Stimulated activated CD4-positive, alpha-beta T cell treated with anti-CD3 and anti-CD28 coated beads, Interleukin-1b, Interleukin-23, amount 100 ng/mL, for 4 hours (primary cell): ENCODE measurements around the gene ISLR.

Source experiments
- DNase-seq, 2 donors: peaks; one replicate each; pipeline ENCODE4 v3.0.0-alpha.2; 2020; ENCODE audit warnings: low read depth in 2 of 2

The ISLR gene

DNA sequence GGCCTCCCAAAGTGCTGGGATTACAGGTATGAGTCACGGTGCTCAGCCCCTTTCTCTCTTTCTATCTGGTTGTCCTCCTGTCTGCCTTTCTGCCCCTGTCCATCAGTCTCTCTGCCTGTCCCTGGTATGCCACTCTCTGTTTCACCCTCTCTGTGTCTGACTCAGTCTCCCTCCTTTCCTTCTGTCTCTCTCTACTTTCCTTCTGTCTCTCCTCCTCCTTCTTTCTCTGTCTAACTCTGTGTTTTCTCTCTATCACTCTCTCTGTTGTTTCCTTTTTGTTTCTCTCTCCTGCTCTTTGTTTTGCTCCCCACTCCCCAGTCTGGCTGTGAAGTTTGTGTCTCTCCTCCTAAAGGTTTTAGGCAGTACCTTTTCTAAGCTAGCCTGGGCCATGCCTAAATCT lies 38.1 kb downstream of the ISLR start:
- no peak for DNase-seq

- DNase-seq, result no peak
Observed at GRCh38 chr15:74212494-74212893, 39.0 kb downstream of the ISLR start.

- no peak for DNase-seq
Observed at GRCh38 chr15:74213858-74214284, 40.4 kb downstream of the ISLR start.

GRCh38 chr15:74214324-74215021 lies 41.0 kb downstream of the ISLR start:
- no peak for DNase-seq

DNA sequence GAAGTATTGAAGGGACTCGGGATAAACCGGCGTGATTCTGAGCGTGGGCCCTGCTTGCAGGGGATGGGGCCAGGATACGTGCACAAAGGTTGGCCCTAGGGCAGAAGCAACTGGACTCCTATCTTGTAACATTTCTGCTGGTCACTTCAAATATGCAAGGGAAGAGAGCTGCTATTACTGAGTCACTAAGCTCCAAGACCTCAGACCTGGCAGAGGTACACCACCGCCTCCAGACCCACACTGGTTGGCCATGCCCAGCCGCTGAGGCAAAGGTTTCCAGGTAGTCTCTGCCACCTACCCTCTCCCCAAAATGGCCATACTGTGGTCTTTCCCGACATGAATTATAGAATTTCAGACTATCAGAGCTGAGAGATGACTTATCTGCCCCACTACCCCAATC lies 42.4 kb downstream of the ISLR start:
- DNase-seq, result no peak

DNA sequence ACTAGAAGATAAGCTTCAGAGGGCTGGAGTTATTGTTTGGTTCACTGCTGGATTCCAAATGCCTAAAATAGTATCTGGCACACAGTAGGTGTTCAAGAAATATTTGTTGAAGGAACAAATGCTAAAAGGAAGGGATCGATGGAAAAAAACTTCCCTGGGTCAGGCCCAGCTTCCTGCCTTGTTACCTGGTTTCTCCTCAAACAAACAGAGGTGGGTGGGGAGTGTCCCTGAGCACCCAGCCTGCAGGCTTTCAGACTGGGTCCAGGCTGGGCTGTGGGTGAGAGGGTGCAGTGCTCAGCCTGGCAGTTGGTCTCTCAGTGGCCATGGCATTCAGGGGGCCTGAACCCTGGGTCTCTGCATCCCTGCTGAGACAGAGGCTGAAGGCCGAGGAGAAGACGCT lies 43.4 kb downstream of the ISLR start:
- no peak for DNase-seq

DNA sequence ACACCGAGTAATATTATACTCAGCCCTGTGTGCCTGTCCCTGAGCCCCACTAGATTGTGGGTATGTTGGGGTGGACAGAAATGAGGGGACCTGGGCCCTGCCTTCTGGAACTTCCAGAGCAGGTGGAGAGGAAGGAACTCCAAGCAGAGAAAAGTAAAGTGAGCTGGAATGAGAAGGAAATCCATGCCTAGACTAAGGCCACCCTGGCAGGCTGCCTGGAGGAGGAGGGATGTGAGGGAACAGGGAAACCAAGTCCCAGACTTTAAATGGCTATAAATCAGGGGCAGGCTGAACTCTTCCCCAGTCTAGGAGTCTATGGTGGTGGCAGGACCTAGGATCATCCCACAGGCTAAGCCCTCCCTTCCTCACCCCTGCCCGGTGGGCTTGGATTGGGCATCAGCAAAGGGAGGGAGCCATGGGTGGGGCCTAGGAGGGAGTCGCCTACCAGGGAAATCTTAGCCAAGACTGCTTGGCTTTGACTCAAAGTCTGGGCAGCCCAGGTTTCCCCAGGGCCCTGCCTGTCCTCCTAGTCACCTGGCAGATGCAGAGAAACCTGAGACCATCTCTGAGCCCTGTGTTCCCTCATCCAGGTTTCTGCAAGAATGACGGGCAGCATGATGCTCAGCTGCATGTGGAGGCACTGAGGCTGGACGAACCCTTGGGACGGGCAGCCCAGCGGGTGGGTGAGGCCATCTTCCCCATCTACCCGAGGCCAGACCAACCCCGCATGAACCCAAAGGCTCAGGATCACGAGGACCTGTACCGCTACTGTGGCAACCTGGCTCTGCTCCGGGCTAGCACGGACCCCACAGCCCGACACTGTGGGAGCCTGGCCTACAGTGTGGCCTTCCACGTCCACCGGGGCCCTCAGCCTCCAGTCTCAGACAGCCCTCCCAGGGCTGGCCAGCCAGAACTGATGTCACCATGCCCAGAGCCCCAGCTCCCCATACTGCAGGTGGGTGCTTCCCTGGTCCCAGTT lies 44.7 kb downstream of the ISLR start:
- no peak for DNase-seq

GRCh38 chr15:74220475-74221248 lies 47.2 kb downstream of the ISLR start:
- DNase-seq, result no peak

GRCh38 chr15:74221399-74222239 lies 48.1 kb downstream of the ISLR start:
- no peak for DNase-seq

DNA sequence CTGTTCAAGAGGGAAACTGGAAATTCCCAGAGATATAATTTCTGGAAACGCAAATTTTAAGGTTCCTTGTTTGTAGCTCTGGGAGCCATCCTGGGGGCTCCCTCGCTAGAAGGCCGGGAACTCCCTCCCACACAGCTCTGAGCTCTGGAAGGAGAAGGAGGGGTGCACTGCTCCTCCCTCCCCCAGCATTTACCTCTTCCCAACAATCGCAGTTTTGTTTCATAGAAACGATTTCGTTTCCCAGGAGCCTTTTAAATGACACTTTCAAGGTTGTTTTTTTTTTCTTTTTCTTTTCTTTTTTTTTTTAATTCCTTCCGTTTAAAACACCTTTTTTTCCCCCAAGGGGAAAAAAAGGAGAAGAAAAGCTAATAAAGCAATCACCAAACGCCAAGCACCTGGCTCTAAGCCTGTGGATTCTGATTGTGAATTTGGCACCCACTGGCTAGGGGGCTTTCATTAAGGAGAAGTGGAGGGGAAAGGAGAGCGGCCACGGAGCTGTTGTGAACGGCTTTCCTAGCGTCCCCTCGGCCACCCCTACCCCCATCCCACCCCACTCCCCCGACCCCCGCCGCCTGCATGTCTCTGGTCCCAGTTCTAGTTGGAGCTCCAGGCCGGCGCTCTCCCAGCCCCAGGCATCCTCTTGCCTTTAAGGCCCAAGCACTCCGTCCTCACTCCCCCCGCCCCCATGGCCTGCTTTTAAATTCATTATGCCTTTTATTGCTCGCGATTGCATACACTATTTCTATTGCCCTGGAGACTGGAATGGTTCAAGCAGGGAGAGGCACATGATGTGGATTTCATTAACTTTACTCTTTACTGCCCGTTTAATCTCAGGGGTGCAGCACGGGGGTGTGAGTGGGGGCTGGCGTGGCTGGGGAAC lies 49.0 kb downstream of the ISLR start:
- no peak for DNase-seq

- DNase-seq, result no peak
Observed at GRCh38 chr15:74225928-74226327, 52.4 kb downstream of the ISLR start.
